Activated CD8-positive, alpha-beta memory T cell treated with anti-CD3 and anti-CD28 coated beads, Interleukin-2, amount 50 U/mL, for 48 hours (primary cell): ENCODE results near the gene DAZ1.
"Not testable (repeated sequence)": the region's sequence is repeated elsewhere in the genome, so short reads cannot be mapped to it uniquely, and the experiment has no call there.

Source experiments
- DNase-seq: peaks from one replicate; pipeline ENCODE4 v3.0.0-alpha.2; 2020

DAZ1 gene

GRCh38 chrY:23198908-23199307, at the start of gene DAZ1:
Gene DAZ1, minus strand, starts transcription at chrY:23199008. Its CDS starts 208 bp downstream, at chrY:23198800.
- DNase-seq = not testable (repeated sequence)

- DNase-seq = not testable (repeated sequence)
Measured at GRCh38 chrY:23219233-23219632, 20.4 kb upstream of the DAZ1 start, which contains the start of gene DAZ2. Gene DAZ2, plus strand, starts transcription at chrY:23219533. Its CDS starts 208 bp downstream, at chrY:23219741.

GRCh38 chrY:23210681-23211080, 11.9 kb upstream of the DAZ1 start:
- DNase-seq = not testable (repeated sequence)

GRCh38 chrY:23209802-23210495, 11.1 kb upstream of the DAZ1 start:
- DNase-seq = not testable (repeated sequence)

GRCh38 chrY:23207455-23207854, 8.6 kb upstream of the DAZ1 start:
- not testable (repeated sequence) for DNase-seq
